Suprapubic skin (tissue), 4 donors: ENCODE measurements around the gene BSND. TPM values are rescaled to one million over a fixed set of nuclear protein-coding genes. Genes with fewer than 3 reads are reported as not detected.
"Not testable (repeated sequence)": the region's sequence is repeated elsewhere in the genome, so short reads cannot be mapped to it uniquely, and the experiment has no call there.

Experiments
- DNase-seq, 2 donors: peaks; one replicate each; pipeline ENCODE4 v3.0.0-alpha.2; 2019; ENCODE audit warnings: low spot score in 2 of 2
- H3K27ac ChIP-seq: fragments of 200-600 bp; sonication (generic); one replicate; pipeline ENCODE4 v1.5.1; 2019
- H3K27me3 ChIP-seq: fragments of 200-600 bp; sonication (generic); one replicate; pipeline ENCODE4 v1.5.1; 2019
- H3K36me3 ChIP-seq: fragments of 200-600 bp; sonication (generic); one replicate; pipeline ENCODE4 v1.5.1; 2019
- H3K4me1 ChIP-seq: fragments of 200-600 bp; sonication (generic); one replicate; pipeline ENCODE4 v1.5.1; 2019
- H3K4me3 ChIP-seq: fragments of 200-600 bp; sonication (generic); one replicate; pipeline ENCODE4 v1.5.1; 2019; ENCODE audit warnings: mild to moderate bottlenecking
- H3K9me3 ChIP-seq: fragments of 200-600 bp; sonication (generic); one replicate; pipeline ENCODE4 v1.5.1; 2019
- CTCF ChIP-seq, 2 donors: fragments of 200-600 bp in 1 of 2; fragments of 450-650 bp in 1 of 2; sonication (generic) in 1 of 2; IDR thresholded peaks; one replicate each; pipeline ENCODE4 v1.5.1; 2016 to 2019; ENCODE audit warnings: antibody characterized with exemption in 2 of 2, mild to moderate bottlenecking in 1 of 2, moderate library complexity in 1 of 2
- EP300 ChIP-seq: sonication (generic); formaldehyde crosslinking; IDR thresholded peaks from one replicate; pipeline ENCODE4 v1.6.1; 2017; ENCODE audit warnings: antibody characterized with exemption
- POLR2A ChIP-seq, 2 donors: fragments of 450-650 bp; IDR thresholded peaks; one replicate each; pipeline ENCODE4 v1.6.1; 2017; ENCODE audit warnings: antibody characterized with exemption in 2 of 2, mild to moderate bottlenecking in 2 of 2, moderate library complexity in 2 of 2
- POLR2AphosphoS5 ChIP-seq, 3 donors: sonication (generic); formaldehyde crosslinking; IDR thresholded peaks; one replicate each; pipeline ENCODE4 v1.6.1; 2017; ENCODE audit warnings: antibody characterized with exemption in 3 of 3
- WGBS: methylation state at CpG from one replicate; pipeline ENCODE4 v1.1.5; 2018; 5-methylcytosine and 5-hydroxymethylcytosine counted together
- total RNA-seq, 4 donors: library from RNA; depleted of rRNA; stranded (reverse); fragments of >200 nt; gene quantifications; one replicate each; pipeline ENCODE4 v1.1.0, GENCODE V29; 2016

The BSND gene
- total RNA-seq, 4 donors from 2014 or later: not detected

- no peaks in the 10 kb centered on the region for H3K4me1 ChIP-seq
Measured at GRCh38 chr1:55018395-55018794, 19.7 kb downstream of the BSND start.

GRCh38 chr1:55021942-55022546 is 23.3 kb downstream of the BSND start:
- 60% methylated on average over 12 of the region's 15 CpGs for WGBS
- Histone ChIP-seq H3K4me3 (no peak overlapping the region), H3K36me3 (no peaks in the 10 kb centered on the region), H3K27me3 (peaks cover 4% of the 10 kb centered on the region), H3K27ac (no peak overlapping the region), H3K4me1 (no peaks in the 10 kb centered on the region), H3K9me3 (no peaks in the 10 kb centered on the region)
- TF ChIP-seq POLR2AphosphoS5 (IDR thresholded peaks at IDR 0.05): no peak
- TF ChIP-seq CTCF (IDR thresholded peaks at IDR 0.05): peak; percentile 67 to 91
- peak in 1 of 2 donors; percentile 87 for DNase-seq

More at GRCh38 chr1:55018395-55018794, 19.7 kb downstream of the BSND start:
- H3K36me3 ChIP-seq: no peaks in the 10 kb centered on the region
- H3K9me3 ChIP-seq: no peaks in the 10 kb centered on the region
- 96% methylated on average over 8 of the region's 9 CpGs for WGBS
- H3K27me3 ChIP-seq: peaks cover 9% of the 10 kb centered on the region
- no peak overlapping the region for H3K4me3 ChIP-seq
- TF ChIP-seq CTCF (IDR thresholded peaks at IDR 0.05): no peak
- TF ChIP-seq POLR2A (IDR thresholded peaks at IDR 0.05): no peak
- no peak for TF ChIP-seq POLR2AphosphoS5 (IDR thresholded peaks at IDR 0.05)
- no peak for TF ChIP-seq EP300
- no peak for DNase-seq
- no peak overlapping the region for H3K27ac ChIP-seq

GRCh38 chr1:55024163-55024562 is 25.4 kb downstream of the BSND start:
- H3K9me3 ChIP-seq, H3K4me3 ChIP-seq, H3K27me3 ChIP-seq, DNase-seq, H3K27ac ChIP-seq, H3K36me3 ChIP-seq, H3K4me1 ChIP-seq: not testable (repeated sequence)
- WGBS: 85% methylated on average over 10 of the region's 10 CpGs

DNA sequence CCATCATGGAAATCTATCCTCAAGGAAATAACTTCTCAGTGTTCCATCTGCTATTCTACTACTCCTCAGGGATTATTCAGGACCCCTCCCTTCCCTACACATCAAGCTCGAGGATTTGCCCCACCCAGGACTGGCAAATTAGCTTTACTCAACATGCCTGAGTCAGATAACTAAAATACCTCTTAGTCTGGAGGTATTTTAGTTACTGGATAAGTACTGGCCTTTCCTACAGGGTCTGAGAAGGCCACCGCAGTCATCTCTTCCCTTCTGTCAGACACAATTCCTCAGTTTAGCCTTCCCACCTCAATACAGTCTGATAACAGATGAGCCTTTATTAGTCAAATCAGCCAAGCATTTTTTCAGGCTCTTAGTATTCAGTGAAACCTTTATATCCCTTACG is 27.9 kb downstream of the BSND start:
- H3K27me3 ChIP-seq, H3K4me3 ChIP-seq, H3K27ac ChIP-seq, H3K9me3 ChIP-seq, H3K4me1 ChIP-seq, H3K36me3 ChIP-seq, DNase-seq: not testable (repeated sequence)
- WGBS: 67% methylated on average over 3 of the region's 3 CpGs

GRCh38 chr1:55031098-55031497 is 32.4 kb downstream of the BSND start:
- not testable (repeated sequence) for H3K36me3 ChIP-seq, DNase-seq, H3K4me3 ChIP-seq, H3K27ac ChIP-seq, H3K9me3 ChIP-seq, H3K4me1 ChIP-seq
- peaks cover 25% of the 10 kb centered on the region for H3K27me3 ChIP-seq
- WGBS: 98% methylated on average over 5 of the region's 5 CpGs

DNA sequence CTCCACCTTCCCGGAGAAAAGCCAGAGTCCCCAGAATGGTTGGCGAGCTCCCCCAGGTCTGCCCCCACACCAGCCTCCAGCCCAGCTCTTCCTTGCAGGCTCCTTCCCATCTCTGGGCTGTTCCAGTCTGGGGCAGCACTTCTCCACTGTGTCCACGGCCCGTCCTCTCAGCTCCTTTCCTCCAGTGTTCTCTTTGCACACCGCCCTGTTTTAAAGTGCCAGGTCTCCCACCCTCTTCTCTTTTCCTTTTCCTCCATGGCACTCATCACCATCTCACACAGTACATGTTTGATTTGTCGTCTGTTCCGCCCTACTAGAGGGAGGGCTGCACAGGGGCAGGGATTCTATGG is 34.5 kb downstream of the BSND start:
- TF ChIP-seq POLR2AphosphoS5 (IDR thresholded peaks at IDR 0.05) (no peak), POLR2A (IDR thresholded peaks at IDR 0.05) (no peak), CTCF (IDR thresholded peaks at IDR 0.05) (no peak), EP300 (no peak)
- peaks cover 37% of the 10 kb centered on the region for H3K27me3 ChIP-seq
- 85% methylated on average over 7 of the region's 7 CpGs for WGBS

DNA sequence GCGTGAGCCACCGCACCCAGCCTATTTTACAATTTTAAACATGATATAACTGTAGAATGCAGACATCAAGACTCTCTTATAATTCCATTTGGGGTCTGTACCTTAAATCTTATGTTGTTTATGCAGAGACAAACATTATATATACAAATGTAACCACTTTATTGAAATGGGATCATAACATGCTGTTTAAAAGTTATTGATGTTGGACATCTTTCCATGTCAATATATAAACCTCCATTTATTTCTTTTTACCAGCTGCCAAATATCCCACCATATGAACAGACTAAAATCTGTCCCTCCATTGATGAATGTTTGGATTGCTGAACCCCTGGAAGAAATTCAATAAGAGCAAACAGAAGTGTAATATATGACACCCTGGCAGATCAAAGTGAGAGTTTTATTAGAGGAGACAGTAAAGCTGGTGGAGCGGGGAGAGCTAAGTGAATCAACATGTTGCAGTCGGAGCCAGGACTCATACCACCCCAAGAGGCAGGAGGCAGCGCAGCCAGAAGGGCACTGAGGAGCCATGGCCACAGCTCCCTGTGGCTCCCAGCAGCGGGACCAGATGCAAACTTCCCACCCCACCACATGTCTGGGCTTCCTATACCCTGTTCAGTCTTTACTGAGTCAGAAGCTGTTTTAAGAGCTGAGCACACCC is 35.9 kb downstream of the BSND start:
- peaks cover 9% of the 10 kb centered on the region for H3K4me1 ChIP-seq
- H3K36me3 ChIP-seq: no peaks in the 10 kb centered on the region
- no peak overlapping the region for H3K4me3 ChIP-seq
- H3K27ac ChIP-seq: no peak overlapping the region
- H3K27me3 ChIP-seq: peaks cover 49% of the 10 kb centered on the region
- 76% methylated on average over 6 of the region's 6 CpGs for WGBS
- no peak for DNase-seq
- TF ChIP-seq EP300 (no peak), POLR2AphosphoS5 (IDR thresholded peaks at IDR 0.05) (no peak), POLR2A (IDR thresholded peaks at IDR 0.05) (no peak), CTCF (IDR thresholded peaks at IDR 0.05) (no peak)
- no peaks in the 10 kb centered on the region for H3K9me3 ChIP-seq

More for the DNA sequence above, 34.5 kb downstream of the BSND start:
- Histone ChIP-seq H3K36me3 (no peaks in the 10 kb centered on the region), H3K27ac (no peak overlapping the region), H3K4me3 (no peak overlapping the region), H3K4me1 (no peaks in the 10 kb centered on the region), H3K9me3 (no peaks in the 10 kb centered on the region)
- DNase-seq: no peak
